ENCODE data around the gene SMPDL3A.

DNA sequence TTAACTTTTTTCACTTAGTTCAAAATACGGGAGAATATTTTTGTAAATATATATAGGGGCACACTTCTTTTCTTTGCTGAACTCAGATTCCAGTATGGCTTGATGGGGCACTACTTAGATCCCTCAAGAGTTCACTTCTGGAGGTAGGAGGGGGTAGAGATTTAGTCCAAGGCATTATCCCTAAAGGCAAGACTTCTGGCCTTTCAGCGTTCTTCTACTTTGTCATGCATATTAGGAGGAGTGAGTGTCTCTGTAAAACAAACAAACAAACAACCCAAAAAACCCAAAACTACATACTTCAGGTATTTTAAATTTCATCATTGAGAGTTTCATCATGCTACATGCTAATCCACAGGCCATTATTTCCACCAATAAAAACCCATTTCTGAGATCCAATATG is 32.0 kb downstream of the SMPDL3A start:
- TF ChIP-seq CTCF (IDR thresholded peaks at IDR 0.05) = no peak
- no peak for TF ChIP-seq EP300 (IDR thresholded peaks at IDR 0.05)
- TF ChIP-seq POLR2A (IDR thresholded peaks at IDR 0.05; ENCODE audit: low read depth) = no peak

Measured in esophagus muscularis mucosa (tissue), 4 donors.